ENCODE results near the gene SCP2. TPM values are rescaled to one million over a fixed set of nuclear protein-coding genes. Genes with fewer than 3 reads are reported as not detected.

Gene SCP2
- total RNA-seq, 1 donor from 2014 or later: 57.5 TPM

DNA sequence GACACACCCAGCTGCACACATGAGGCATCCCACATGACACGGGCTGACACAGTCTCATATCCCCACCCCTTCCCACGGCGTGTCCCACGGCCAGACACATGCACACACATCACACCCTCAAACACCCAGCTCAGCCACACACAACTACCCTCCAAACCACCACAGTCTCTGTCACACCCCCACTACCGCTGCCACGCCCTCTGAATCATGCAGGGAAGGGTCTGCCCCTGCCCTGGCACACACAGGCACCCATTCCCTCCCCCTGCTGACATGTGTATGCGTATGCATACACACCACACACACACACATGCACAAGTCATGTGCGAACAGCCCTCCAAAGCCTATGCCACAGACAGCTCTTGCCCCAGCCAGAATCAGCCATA is 157.5 kb downstream of the SCP2 start:
- Mint-ChIP-seq H3K27ac (ENCODE audit: unreplicated experiment) (peak overlapping the region; percentile 79), H3K27me3 (ENCODE audit: unreplicated experiment) (peaks cover 17% of the 10 kb centered on the region), H3K9me3 (ENCODE audit: unreplicated experiment) (peaks cover 13% of the 10 kb centered on the region), H3K4me3 (ENCODE audit: unreplicated experiment) (peak overlapping the region; percentile 36), H3K36me3 (ENCODE audit: unreplicated experiment) (no peaks in the 10 kb centered on the region), H3K4me1 (ENCODE audit: low read depth, unreplicated experiment) (peaks cover 39% of the 10 kb centered on the region)
- no peak for DNase-seq
- TF ChIP-seq, protein P1, sequence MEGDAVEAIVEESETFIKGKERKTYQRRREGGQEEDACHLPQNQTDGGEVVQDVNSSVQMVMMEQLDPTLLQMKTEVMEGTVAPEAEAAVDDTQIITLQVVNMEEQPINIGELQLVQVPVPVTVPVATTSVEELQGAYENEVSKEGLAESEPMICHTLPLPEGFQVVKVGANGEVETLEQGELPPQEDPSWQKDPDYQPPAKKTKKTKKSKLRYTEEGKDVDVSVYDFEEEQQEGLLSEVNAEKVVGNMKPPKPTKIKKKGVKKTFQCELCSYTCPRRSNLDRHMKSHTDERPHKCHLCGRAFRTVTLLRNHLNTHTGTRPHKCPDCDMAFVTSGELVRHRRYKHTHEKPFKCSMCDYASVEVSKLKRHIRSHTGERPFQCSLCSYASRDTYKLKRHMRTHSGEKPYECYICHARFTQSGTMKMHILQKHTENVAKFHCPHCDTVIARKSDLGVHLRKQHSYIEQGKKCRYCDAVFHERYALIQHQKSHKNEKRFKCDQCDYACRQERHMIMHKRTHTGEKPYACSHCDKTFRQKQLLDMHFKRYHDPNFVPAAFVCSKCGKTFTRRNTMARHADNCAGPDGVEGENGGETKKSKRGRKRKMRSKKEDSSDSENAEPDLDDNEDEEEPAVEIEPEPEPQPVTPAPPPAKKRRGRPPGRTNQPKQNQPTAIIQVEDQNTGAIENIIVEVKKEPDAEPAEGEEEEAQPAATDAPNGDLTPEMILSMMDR (IDR thresholded peaks at IDR 0.05; ENCODE audit: partially characterized antibody, unreplicated experiment): no peak

DNA sequence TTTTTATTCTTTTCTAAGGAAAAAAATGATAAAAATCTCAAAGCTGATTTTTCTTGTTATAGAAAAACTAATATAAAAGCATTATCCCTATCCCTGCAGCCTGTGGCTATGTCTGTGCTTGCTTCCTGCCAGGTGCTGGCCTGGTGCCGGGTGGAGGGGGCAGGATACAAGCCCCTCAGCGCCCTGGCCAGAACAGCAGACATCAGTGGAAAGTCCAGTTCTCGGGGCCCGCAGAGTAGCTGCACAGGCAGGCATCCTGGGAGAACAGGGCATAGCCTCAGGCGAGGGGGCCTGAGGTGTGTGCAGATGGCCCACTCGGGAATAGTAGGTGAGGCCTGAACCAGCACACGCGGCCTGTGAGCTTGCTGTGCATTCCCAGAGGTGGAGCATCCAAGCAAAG is 158.3 kb downstream of the SCP2 start:
- TF ChIP-seq, protein P1 (IDR thresholded peaks at IDR 0.05; ENCODE audit: partially characterized antibody, unreplicated experiment): no peak
- H3K27me3 Mint-ChIP-seq (ENCODE audit: unreplicated experiment): peaks cover 17% of the 10 kb centered on the region
- peak; percentile 12 for DNase-seq
- peaks cover 39% of the 10 kb centered on the region for H3K4me1 Mint-ChIP-seq (ENCODE audit: low read depth, unreplicated experiment)
- peaks cover 13% of the 10 kb centered on the region for H3K9me3 Mint-ChIP-seq (ENCODE audit: unreplicated experiment)
- H3K4me3 Mint-ChIP-seq (ENCODE audit: unreplicated experiment): no peak overlapping the region
- H3K36me3 Mint-ChIP-seq (ENCODE audit: unreplicated experiment): no peaks in the 10 kb centered on the region
- no peak overlapping the region for H3K27ac Mint-ChIP-seq (ENCODE audit: unreplicated experiment)

DNA sequence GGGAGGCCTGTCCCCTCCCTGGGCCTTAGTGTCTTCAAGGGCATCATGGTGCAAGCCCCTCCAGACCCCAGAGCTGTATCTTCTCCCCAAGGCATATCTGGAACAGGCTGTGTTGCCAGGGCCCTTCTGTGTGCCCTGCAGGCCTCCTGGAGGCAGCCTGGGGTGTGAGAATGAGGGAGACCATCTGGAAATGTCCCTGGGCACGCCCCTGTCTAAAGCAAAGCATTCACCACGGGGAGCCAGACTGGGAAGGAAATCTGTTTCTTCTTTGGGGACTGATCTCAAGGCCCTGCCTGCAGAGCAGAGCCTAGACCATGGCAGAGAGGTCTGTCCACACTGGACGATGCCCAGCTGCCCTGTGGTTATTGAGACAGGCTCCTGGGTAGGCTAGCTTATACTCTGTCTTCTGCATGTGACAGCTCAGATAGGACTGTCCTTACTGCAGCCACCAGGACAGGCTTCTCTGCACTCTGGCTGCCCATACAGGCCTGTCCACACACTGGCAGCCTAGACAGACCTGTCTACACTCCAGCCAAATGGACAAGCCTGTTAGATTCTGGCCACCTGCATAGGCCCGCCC is 159.5 kb downstream of the SCP2 start:
- TF ChIP-seq, protein P1 (IDR thresholded peaks at IDR 0.05; ENCODE audit: partially characterized antibody, unreplicated experiment): no peak
- Mint-ChIP-seq H3K4me1 (ENCODE audit: low read depth, unreplicated experiment) (peaks cover 39% of the 10 kb centered on the region), H3K36me3 (ENCODE audit: unreplicated experiment) (no peaks in the 10 kb centered on the region), H3K9me3 (ENCODE audit: unreplicated experiment) (peaks cover 13% of the 10 kb centered on the region), H3K4me3 (ENCODE audit: unreplicated experiment) (no peak overlapping the region), H3K27me3 (ENCODE audit: unreplicated experiment) (peaks cover 17% of the 10 kb centered on the region), H3K27ac (ENCODE audit: unreplicated experiment) (peak overlapping the region; percentile 66)
- peak; percentile 46 for DNase-seq

GRCh38 chr1:53087332-53088285 is 160.5 kb downstream of the SCP2 start:
- Mint-ChIP-seq H3K27ac (ENCODE audit: unreplicated experiment) (peak overlapping the region; percentile 66), H3K9me3 (ENCODE audit: unreplicated experiment) (peaks cover 13% of the 10 kb centered on the region), H3K4me1 (ENCODE audit: low read depth, unreplicated experiment) (peaks cover 38% of the 10 kb centered on the region), H3K27me3 (ENCODE audit: unreplicated experiment) (peaks cover 14% of the 10 kb centered on the region), H3K36me3 (ENCODE audit: unreplicated experiment) (no peaks in the 10 kb centered on the region), H3K4me3 (ENCODE audit: unreplicated experiment) (no peak overlapping the region)
- DNase-seq: peak; percentile 63
- TF ChIP-seq, protein P1 (IDR thresholded peaks at IDR 0.05; ENCODE audit: partially characterized antibody, unreplicated experiment): peak; percentile 31
